ENCODE results near the gene KMT2A.

GRCh38 chr11:118417801-118418200 lies 18.5 kb upstream of the KMT2A start:
- no peak for TF ChIP-seq CTCF (IDR thresholded peaks at IDR 0.05)
- TF ChIP-seq POLR2AphosphoS5 (IDR thresholded peaks at IDR 0.05): no peak
